ENCODE results near the gene SUSD1.

Gene SUSD1

DNA sequence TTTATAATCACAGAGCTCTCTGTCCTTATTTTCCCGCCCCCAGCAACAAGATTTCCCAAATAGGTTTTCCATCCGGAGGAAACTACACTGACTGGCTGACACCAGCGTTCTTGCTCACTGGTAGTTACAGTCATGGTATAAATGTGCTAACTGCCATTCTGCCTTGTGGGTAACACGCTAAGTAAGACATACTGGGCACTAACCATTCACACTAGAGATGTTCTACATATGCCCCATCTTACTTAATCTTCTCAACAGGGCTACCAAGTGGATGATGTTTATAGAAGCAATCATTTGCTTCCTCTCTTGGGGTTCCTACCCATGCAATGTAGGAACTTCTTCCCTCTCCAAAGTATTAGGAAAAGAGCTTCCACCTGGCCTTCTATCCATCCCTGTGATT is 111.5 kb downstream of the SUSD1 start:
- DNase-seq: no peak
- Histone ChIP-seq H3K4me1 (ENCODE audit: insufficient read depth, low read length) (no peaks in the 10 kb centered on the region), H3K27ac (ENCODE audit: low read length) (no peak overlapping the region), H2AFZ (ENCODE audit: low read depth, low read length) (no peak overlapping the region), H3K36me3 (ENCODE audit: insufficient read depth, low read length) (0 out of 2 replicates have a peak, but pooled peaks cover 3% of the 10 kb centered on the region), H3K27me3 (ENCODE audit: insufficient read depth, low read length, poor library complexity) (no peaks in the 10 kb centered on the region), H3K9ac (ENCODE audit: low read depth, low read length) (no peak overlapping the region), H3K4me2 (ENCODE audit: insufficient read depth, low read length) (no peak overlapping the region), H3K9me3 (ENCODE audit: insufficient read depth, low read length, severe bottlenecking) (no peaks in the 10 kb centered on the region), H3K4me3 (ENCODE audit: low read depth in 1 of 2, low read length in 2 of 2) (no peak overlapping the region), H4K20me1 (ENCODE audit: insufficient read depth, low read length) (no peaks in the 10 kb centered on the region), H3K79me2 (ENCODE audit: insufficient read depth, low read length) (no peaks in the 10 kb centered on the region)
- no peak for ATAC-seq (ENCODE audit: insufficient read depth, low read depth)
- TF ChIP-seq EZH2 (IDR thresholded peaks at IDR 0.05; ENCODE audit: borderline replicate concordance, low read depth, low read length, severe bottlenecking): no peak
- TF ChIP-seq, protein P1, sequence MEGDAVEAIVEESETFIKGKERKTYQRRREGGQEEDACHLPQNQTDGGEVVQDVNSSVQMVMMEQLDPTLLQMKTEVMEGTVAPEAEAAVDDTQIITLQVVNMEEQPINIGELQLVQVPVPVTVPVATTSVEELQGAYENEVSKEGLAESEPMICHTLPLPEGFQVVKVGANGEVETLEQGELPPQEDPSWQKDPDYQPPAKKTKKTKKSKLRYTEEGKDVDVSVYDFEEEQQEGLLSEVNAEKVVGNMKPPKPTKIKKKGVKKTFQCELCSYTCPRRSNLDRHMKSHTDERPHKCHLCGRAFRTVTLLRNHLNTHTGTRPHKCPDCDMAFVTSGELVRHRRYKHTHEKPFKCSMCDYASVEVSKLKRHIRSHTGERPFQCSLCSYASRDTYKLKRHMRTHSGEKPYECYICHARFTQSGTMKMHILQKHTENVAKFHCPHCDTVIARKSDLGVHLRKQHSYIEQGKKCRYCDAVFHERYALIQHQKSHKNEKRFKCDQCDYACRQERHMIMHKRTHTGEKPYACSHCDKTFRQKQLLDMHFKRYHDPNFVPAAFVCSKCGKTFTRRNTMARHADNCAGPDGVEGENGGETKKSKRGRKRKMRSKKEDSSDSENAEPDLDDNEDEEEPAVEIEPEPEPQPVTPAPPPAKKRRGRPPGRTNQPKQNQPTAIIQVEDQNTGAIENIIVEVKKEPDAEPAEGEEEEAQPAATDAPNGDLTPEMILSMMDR (IDR thresholded peaks at IDR 0.05; ENCODE audit: borderline replicate concordance, extremely low read depth, low read length, poor library complexity, severe bottlenecking): no peak

DNA sequence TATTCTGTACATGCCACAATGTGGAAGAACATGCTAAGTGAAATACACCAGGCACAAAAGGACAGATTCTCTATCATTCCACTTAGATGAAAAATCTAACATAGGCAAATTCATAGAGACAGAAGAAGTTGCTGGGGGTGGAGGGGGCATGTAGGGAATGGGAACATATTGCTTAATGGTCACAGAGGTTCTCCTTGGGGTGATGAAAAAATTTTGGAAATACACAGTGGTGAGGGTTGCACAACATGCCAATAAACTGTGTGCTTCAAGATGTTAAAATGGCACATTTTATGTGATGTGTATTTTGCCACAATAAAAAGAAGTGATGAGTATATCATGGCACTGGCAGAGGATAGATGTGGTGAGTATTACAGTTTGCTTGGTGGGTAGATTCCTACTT is 111.9 kb downstream of the SUSD1 start:
- H3K4me3 ChIP-seq (ENCODE audit: low read depth in 1 of 2, low read length in 2 of 2): no peak overlapping the region
- no peak overlapping the region for H3K9ac ChIP-seq (ENCODE audit: low read depth, low read length)
- H3K27me3 ChIP-seq (ENCODE audit: insufficient read depth, low read length, poor library complexity): no peaks in the 10 kb centered on the region
- DNase-seq (no peak), ATAC-seq (ENCODE audit: insufficient read depth, low read depth) (no peak)
- H2AFZ ChIP-seq (ENCODE audit: low read depth, low read length): no peak overlapping the region
- H3K27ac ChIP-seq (ENCODE audit: low read length): no peak overlapping the region
- H4K20me1 ChIP-seq (ENCODE audit: insufficient read depth, low read length): no peaks in the 10 kb centered on the region
- H3K79me2 ChIP-seq (ENCODE audit: insufficient read depth, low read length): no peaks in the 10 kb centered on the region
- no peak for TF ChIP-seq EZH2 (IDR thresholded peaks at IDR 0.05; ENCODE audit: borderline replicate concordance, low read depth, low read length, severe bottlenecking)
- TF ChIP-seq, protein P1 (IDR thresholded peaks at IDR 0.05; ENCODE audit: borderline replicate concordance, extremely low read depth, low read length, poor library complexity, severe bottlenecking): no peak
- no peaks in the 10 kb centered on the region for H3K9me3 ChIP-seq (ENCODE audit: insufficient read depth, low read length, severe bottlenecking)
- H3K4me2 ChIP-seq (ENCODE audit: insufficient read depth, low read length): no peak overlapping the region
- no peaks in the 10 kb centered on the region for H3K4me1 ChIP-seq (ENCODE audit: insufficient read depth, low read length)
- H3K36me3 ChIP-seq (ENCODE audit: insufficient read depth, low read length): peaks cover 6% of the 10 kb centered on the region; the same call in 1 of the 2 replicates

DNA sequence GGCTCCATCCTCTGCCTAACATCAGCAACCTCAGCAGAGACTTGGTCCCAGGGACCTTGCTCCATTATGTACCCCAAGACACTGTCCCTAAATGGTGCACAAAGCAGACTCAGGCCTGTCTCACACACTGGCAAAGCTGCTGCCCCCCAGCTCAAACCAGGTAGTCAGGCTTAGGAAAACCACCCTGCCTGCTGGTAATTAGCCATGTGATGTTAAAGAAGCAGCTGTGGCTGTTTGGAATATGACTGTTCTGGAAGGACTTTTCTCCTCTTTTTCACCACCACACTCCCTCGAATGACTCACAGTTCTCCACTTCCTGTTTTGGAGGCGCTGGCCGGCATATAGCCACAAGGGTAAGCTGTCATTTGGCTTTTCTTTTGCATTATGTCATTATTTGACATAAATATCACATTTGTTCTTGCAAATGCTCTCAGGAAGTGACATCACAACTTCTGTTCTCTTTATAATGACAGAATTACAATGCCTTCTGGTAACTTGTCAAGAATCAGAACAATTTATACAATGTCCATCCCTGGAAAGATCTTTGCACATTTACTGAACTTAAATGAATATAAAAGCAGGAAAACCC is 113.9 kb downstream of the SUSD1 start:
- Histone ChIP-seq H4K20me1 (ENCODE audit: insufficient read depth, low read length) (no peaks in the 10 kb centered on the region), H3K4me2 (ENCODE audit: insufficient read depth, low read length) (no peak overlapping the region), H3K4me1 (ENCODE audit: insufficient read depth, low read length) (no peaks in the 10 kb centered on the region), H3K9ac (ENCODE audit: low read depth, low read length) (no peak overlapping the region), H3K9me3 (ENCODE audit: insufficient read depth, low read length, severe bottlenecking) (no peaks in the 10 kb centered on the region), H3K4me3 (ENCODE audit: low read depth in 1 of 2, low read length in 2 of 2) (no peak overlapping the region), H2AFZ (ENCODE audit: low read depth, low read length) (no peak overlapping the region), H3K36me3 (ENCODE audit: insufficient read depth, low read length) (peaks cover 6% of the 10 kb centered on the region; the same call in 1 of the 2 replicates), H3K27ac (ENCODE audit: low read length) (no peak overlapping the region), H3K27me3 (ENCODE audit: insufficient read depth, low read length, poor library complexity) (no peaks in the 10 kb centered on the region), H3K79me2 (ENCODE audit: insufficient read depth, low read length) (no peaks in the 10 kb centered on the region)
- ATAC-seq (ENCODE audit: insufficient read depth, low read depth) (peak; percentile 72), DNase-seq (peak; percentile 32)
- TF ChIP-seq, protein P1 (IDR thresholded peaks at IDR 0.05; ENCODE audit: borderline replicate concordance, extremely low read depth, low read length, poor library complexity, severe bottlenecking): no peak
- no peak for TF ChIP-seq EZH2 (IDR thresholded peaks at IDR 0.05; ENCODE audit: borderline replicate concordance, low read depth, low read length, severe bottlenecking)

Measured in DND-41 (cell line).